MM.1S (cell line): ENCODE measurements around the gene PCLO.

Source experiments
- DNase-seq: peaks from one replicate; pipeline ENCODE4 v3.0.0-alpha.2; 2015
- H2AFZ ChIP-seq: fragments of 300-600 bp; sonication (generic); 2 replicates; pipeline ENCODE4 v1.6.0; 2016; ENCODE audit warnings: antibody characterized with exemption, low read length
- H3F3A ChIP-seq: fragments of 300-600 bp; sonication (generic); 2 replicates; pipeline ENCODE4 v1.6.1; 2016; ENCODE audit warnings: mild to moderate bottlenecking, antibody characterized with exemption, low read length, moderate library complexity, mixed read lengths; ENCODE audit not compliant: insufficient read depth
- H3K27ac ChIP-seq: fragments of 300-600 bp; sonication (generic); 2 replicates; pipeline ENCODE4 v1.5.1; 2016; ENCODE audit warnings: mild to moderate bottlenecking, low read length
- H3K27me3 ChIP-seq: fragments of 300-600 bp; sonication (generic); replicated peaks from 2 replicates; pipeline ENCODE4 v1.6.0; 2016; ENCODE audit warnings: low read length; ENCODE audit not compliant: insufficient read depth
- H3K36me3 ChIP-seq: fragments of 300-600 bp; sonication (generic); replicated peaks from 2 replicates; pipeline ENCODE4 v1.6.1; 2016; ENCODE audit warnings: mild to moderate bottlenecking, low read length, mixed read lengths; ENCODE audit not compliant: insufficient read depth
- H3K4me1 ChIP-seq: fragments of 300-600 bp; sonication (generic); 2 replicates; pipeline ENCODE4 v1.6.1; 2016; ENCODE audit warnings: low read length, mixed read lengths
- H3K4me2 ChIP-seq: fragments of 300-600 bp; sonication (generic); 2 replicates; pipeline ENCODE4 v1.6.0; 2016; ENCODE audit warnings: low read depth, low read length
- H3K4me3 ChIP-seq: fragments of 300-600 bp; sonication (generic); 2 replicates; pipeline ENCODE4 v1.5.1; 2016; ENCODE audit warnings: low read length, mixed read lengths
- H3K79me2 ChIP-seq: fragments of 300-600 bp; sonication (generic); 2 replicates; pipeline ENCODE4 v1.6.1; 2016; ENCODE audit warnings: mixed run types, low read length, mixed read lengths
- H3K9ac ChIP-seq: fragments of 300-600 bp; sonication (generic); 2 replicates; pipeline ENCODE4 v1.6.1; 2016; ENCODE audit warnings: low read length, mixed read lengths
- H3K9me2 ChIP-seq: fragments of 300-600 bp; sonication (generic); replicated peaks from 2 replicates; pipeline ENCODE4 v1.6.1; 2016; ENCODE audit warnings: mild to moderate bottlenecking, low read length, mixed read lengths; ENCODE audit not compliant: insufficient read depth
- H3K9me3 ChIP-seq: fragments of 300-600 bp; sonication (generic); replicated peaks from 2 replicates; pipeline ENCODE4 v1.6.1; 2016; ENCODE audit warnings: mild to moderate bottlenecking, low read length, mixed read lengths; ENCODE audit not compliant: insufficient read depth
- H4K20me1 ChIP-seq: fragments of 300-600 bp; sonication (generic); 2 replicates; pipeline ENCODE4 v1.6.1; 2016; ENCODE audit warnings: mild to moderate bottlenecking, low read length, moderate library complexity, mixed read lengths; ENCODE audit not compliant: insufficient read depth
- EZH2 ChIP-seq: fragments of 300-600 bp; sonication (generic); optimal IDR thresholded peaks from 2 replicates; pipeline ENCODE3; 2017; ENCODE audit warnings: low read depth, mild to moderate bottlenecking, antibody characterized with exemption, low read length, mixed read lengths
- EZH2phosphoT487 ChIP-seq: fragments of 300-600 bp; sonication (generic); IDR thresholded peaks from 2 replicates; pipeline ENCODE4 v1.6.1; 2018; ENCODE audit warnings: antibody characterized with exemption, low read length
- TF ChIP-seq, protein P1 (sequence below): fragments of 300-600 bp; sonication (generic); IDR thresholded peaks from 2 replicates; pipeline ENCODE4 v1.5.1; 2016; ENCODE audit warnings: antibody characterized with exemption, low read length, mixed read lengths

PCLO gene

DNA sequence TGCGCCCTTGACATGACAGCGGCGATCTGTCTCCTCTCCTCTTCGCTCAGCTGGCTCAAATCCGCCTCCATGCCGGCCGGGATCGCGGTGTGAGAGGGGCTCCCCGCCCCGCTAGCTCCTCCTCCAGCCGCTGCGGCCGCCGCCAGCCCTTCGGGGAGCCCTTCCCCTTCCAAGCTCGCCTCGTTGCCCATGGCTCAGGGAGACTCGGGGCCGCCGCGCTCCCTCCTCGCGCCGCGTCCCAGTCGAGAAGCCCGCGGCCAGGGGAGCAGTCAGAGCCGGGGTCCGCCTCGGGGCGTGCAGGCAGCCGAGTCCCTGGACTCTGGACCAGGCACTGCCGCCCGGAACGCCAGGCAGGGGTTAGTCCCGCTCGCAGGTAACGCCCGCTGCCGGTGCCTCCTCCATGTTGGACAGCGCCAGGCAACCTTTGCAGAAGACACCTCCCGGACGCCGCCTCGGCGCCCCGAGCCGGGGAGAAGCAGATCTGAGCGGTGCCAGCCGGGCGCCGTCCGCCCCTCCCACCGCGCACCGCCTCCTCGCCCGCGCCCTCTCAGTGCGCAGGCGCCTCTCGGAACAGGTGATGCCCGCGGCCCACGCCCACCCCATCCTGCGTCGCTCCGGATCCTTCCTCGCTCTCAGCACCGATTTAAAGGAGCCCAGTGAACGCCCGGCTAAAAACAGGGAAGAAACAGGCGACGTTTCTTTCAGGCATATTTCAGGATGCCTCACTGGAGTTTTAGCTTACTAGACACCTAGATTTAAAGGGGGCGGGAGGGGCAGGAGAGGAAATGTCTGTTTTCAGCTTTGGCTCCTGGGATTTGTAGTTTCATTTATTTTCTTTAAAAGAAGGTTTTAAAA, at the start of gene PCLO:
Gene PCLO, minus strand, starts transcription at position 483 of the 855 bp plus-strand sequence. Its CDS starts 292 bp downstream, at position 191.
- Histone ChIP-seq H3K27me3 (no peaks in the 10 kb centered on the region), H3K9me3 (no peaks in the 10 kb centered on the region), H3K9me2 (no peaks in the 10 kb centered on the region), H3K36me3 (no peaks in the 10 kb centered on the region), H3F3A (no peaks in the 10 kb centered on the region), H4K20me1 (no peaks in the 10 kb centered on the region), H2AFZ (peak within 1 kb of the TSS; percentile 92), H3K79me2 (no peaks in the 10 kb centered on the region), H3K4me2 (peak within 1 kb of the TSS; percentile 75), H3K4me3 (peak within 1 kb of the TSS; percentile 86), H3K9ac (peak within 1 kb of the TSS; percentile 67), H3K27ac (peak within 1 kb of the TSS; percentile 62; the same call in 1 of the 2 replicates), H3K4me1 (0 out of 2 replicates have a peak, but pooled peaks cover 11% of the 10 kb centered on the region)
- DNase-seq: peak; percentile 91
- TF ChIP-seq, protein P1, sequence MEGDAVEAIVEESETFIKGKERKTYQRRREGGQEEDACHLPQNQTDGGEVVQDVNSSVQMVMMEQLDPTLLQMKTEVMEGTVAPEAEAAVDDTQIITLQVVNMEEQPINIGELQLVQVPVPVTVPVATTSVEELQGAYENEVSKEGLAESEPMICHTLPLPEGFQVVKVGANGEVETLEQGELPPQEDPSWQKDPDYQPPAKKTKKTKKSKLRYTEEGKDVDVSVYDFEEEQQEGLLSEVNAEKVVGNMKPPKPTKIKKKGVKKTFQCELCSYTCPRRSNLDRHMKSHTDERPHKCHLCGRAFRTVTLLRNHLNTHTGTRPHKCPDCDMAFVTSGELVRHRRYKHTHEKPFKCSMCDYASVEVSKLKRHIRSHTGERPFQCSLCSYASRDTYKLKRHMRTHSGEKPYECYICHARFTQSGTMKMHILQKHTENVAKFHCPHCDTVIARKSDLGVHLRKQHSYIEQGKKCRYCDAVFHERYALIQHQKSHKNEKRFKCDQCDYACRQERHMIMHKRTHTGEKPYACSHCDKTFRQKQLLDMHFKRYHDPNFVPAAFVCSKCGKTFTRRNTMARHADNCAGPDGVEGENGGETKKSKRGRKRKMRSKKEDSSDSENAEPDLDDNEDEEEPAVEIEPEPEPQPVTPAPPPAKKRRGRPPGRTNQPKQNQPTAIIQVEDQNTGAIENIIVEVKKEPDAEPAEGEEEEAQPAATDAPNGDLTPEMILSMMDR: no peak
- TF ChIP-seq EZH2 (no peak), EZH2phosphoT487 (no peak)

DNA sequence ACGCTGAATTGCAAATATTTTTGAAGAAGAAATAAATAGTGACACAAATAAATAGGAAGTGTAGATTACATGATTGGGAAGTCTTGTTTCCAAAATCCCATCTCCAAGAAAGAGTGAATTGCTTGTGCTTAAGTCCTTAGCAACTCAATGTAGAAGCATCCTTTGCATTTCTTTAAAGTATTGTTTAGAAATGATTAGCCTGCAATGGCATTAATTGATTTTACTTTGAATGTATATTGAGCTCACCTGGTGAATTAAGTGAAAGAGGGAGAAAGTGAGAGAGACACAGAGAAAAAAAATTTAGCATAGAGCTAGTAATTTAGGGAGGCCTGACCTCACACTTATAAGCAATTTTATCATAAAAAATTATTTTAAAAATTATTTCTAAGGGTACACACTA, 49.0 kb upstream of the PCLO start:
- no peaks in the 10 kb centered on the region for H3F3A ChIP-seq
- H3K27ac ChIP-seq: no peak overlapping the region
- H3K4me1 ChIP-seq: no peaks in the 10 kb centered on the region
- H3K9me3 ChIP-seq: no peaks in the 10 kb centered on the region
- TF ChIP-seq, protein P1: no peak
- TF ChIP-seq EZH2 (no peak), EZH2phosphoT487 (no peak)
- DNase-seq: no peak
- no peaks in the 10 kb centered on the region for H3K27me3 ChIP-seq
- H3K4me3 ChIP-seq: no peak overlapping the region
- H3K9ac ChIP-seq: no peak overlapping the region
- no peak overlapping the region for H3K4me2 ChIP-seq
- no peaks in the 10 kb centered on the region for H3K36me3 ChIP-seq
- no peaks in the 10 kb centered on the region for H3K9me2 ChIP-seq
- no peaks in the 10 kb centered on the region for H4K20me1 ChIP-seq
- no peaks in the 10 kb centered on the region for H3K79me2 ChIP-seq
- H2AFZ ChIP-seq: no peak overlapping the region

- Histone ChIP-seq H3K9me3 (no peaks in the 10 kb centered on the region), H3K4me1 (no peaks in the 10 kb centered on the region), H3K9me2 (no peaks in the 10 kb centered on the region), H3K36me3 (no peaks in the 10 kb centered on the region), H3F3A (no peaks in the 10 kb centered on the region), H2AFZ (no peak overlapping the region), H3K4me2 (no peak overlapping the region), H3K27me3 (no peaks in the 10 kb centered on the region), H4K20me1 (no peaks in the 10 kb centered on the region), H3K4me3 (no peak overlapping the region), H3K79me2 (no peaks in the 10 kb centered on the region), H3K9ac (no peak overlapping the region), H3K27ac (no peak overlapping the region)
- TF ChIP-seq EZH2phosphoT487: no peak
- TF ChIP-seq, protein P1: no peak
- no peak for TF ChIP-seq EZH2
- DNase-seq: no peak
Observed at GRCh38 chr7:83210479-83210878, 47.8 kb upstream of the PCLO start.
